Measurements from ENCODE around the gene HOXC10. TPM values are rescaled to one million over a fixed set of nuclear protein-coding genes. Genes with fewer than 3 reads are reported as not detected.
A peak's percentile ranks its signal among the peaks of the same experiment; 100 is the strongest.

The HOXC10 gene
- total and polyA plus RNA-seq, 3 donors from 2014 or later, result 1.4 to 4.3 (median 2.6) TPM

DNA sequence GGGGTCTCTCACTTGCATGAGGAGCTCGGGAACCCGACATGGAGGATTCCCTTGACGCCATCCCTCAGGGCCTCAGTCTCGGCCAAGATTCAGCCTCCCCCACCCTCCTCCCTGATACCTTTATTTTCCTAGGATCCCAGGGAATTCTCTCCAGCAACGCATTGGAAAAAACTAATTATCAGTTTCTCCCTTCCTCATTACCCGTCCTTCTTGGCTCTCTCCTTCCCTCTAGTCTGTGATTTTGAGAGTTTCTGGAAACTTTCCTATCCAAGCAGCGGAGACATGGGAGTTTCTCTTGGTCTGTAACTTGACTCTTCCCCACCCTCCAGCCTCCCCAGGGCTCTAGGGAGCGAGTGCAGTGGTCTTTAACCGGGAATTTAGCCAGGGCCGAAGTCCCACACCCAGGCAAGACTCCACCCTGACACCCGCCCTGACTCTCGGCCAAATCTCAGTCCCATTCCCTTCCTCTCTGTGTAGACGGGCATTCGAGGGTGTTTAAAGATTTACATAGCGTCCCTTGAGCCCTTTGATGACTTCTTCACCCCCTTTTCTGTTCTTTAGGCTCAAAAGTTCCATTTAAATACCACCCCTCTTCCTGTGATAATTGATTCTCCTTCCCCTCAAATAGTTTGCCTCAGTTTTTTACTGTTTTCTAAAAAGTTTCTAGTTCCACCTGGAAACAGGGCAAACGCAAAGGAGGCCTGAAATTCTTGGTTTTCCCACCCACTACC, 54.6 kb downstream of the HOXC10 start:
- peak; percentile 69 for DNase-seq
- 12 to 20% methylated on average over 16 of the region's 16 CpGs for WGBS, 2 donors
- peak overlapping the region in 1 of 2 donors; percentile 39 for H3K27ac ChIP-seq
- no peaks in the 10 kb centered on the region for H3K36me3 ChIP-seq (ENCODE audit: low read depth, missing control alignments)
- TF ChIP-seq POLR2A (IDR thresholded peaks at IDR 0.05) (no peak), CTCF (IDR thresholded peaks at IDR 0.05) (no peak)
- no peaks in the 10 kb centered on the region for H3K27me3 ChIP-seq
- peak overlapping the region in 1 of 2 donors; percentile 26 for H3K4me3 ChIP-seq
- peaks cover 4% of the 10 kb centered on the region for H3K4me1 ChIP-seq
- intact Hi-C loops (cut with DNase I; ENCODE audit: low total_unique reads), result no loop called here
- H3K9me3 ChIP-seq, result no peaks in the 10 kb centered on the region

MicroRNAs encoded within 50 kb of the gene (microRNA counts, 767-probe panel; counts per million panel counts)
- 0 to 152 counts per million in 2 donors for microRNA hsa-miR-196a-5p
- microRNA hsa-miR-615-3p, result 0 to 152 counts per million in 2 donors
- microRNA hsa-miR-615-5p, result 0 to 152 counts per million in 2 donors

Small RNAs within 50 kb of the gene (microRNA-seq; reads per million reads assigned to microRNA genes)
- gene MIR196A2 (ENCODE audit: borderline number of aligned reads in 2 of 2, borderline replicate concordance in 1 of 2), result 145 to 148 reads per million in 2 donors
- 71.8 to 80.6 reads per million in 2 donors for gene MIR615 (ENCODE audit: borderline number of aligned reads in 2 of 2, borderline replicate concordance in 1 of 2)

Small RNAs within 50 kb of the gene (small RNA-seq; reads per million reads assigned to genes)
- gene AC012531.3 (0 reads per million in 2 donors), gene AC012531.4 (0 reads per million in 2 donors), gene HOXC5 (0.55 to 1.3 reads per million in 2 donors), gene MIR196A2 (4.3 to 20.9 reads per million in 2 donors), gene MIR615 (0.57 to 2.2 reads per million in 2 donors), gene RF01905 (0 reads per million in 2 donors), gene RF01906 (0 reads per million in 2 donors)

Other genes with a start within 250 kb of the HOXC10 start
- gene CISTR, start 233.2 kb upstream of the HOXC10 start, total RNA-seq, result not detected
- not detected for gene CISTR, start 233.2 kb upstream of the HOXC10 start, polyA plus RNA-seq (ENCODE audit: insufficient read depth, low read depth, low replicate concordance)
- under 1 TPM; 0.63 to 0.87 TPM for gene HOXC13, start 46.3 kb upstream of the HOXC10 start, total RNA-seq
- 0.25 TPM for gene HOXC13, start 46.3 kb upstream of the HOXC10 start, polyA plus RNA-seq (ENCODE audit: insufficient read depth, low read depth, low replicate concordance)
- gene HOXC12, start 30.2 kb upstream of the HOXC10 start, total RNA-seq, result under 1 TPM in 1 of 2 donors, not detected in 1; 0.06 TPM
- gene HOXC12, start 30.2 kb upstream of the HOXC10 start, polyA plus RNA-seq (ENCODE audit: insufficient read depth, low read depth, low replicate concordance), result not detected
- 1 to 10 TPM in 1 of 2 donors, under 1 TPM in 1; 0.25 to 1.1 TPM for gene HOXC11, start 12.0 kb upstream of the HOXC10 start, total RNA-seq
- 0.18 TPM for gene HOXC11, start 12.0 kb upstream of the HOXC10 start, polyA plus RNA-seq (ENCODE audit: insufficient read depth, low read depth, low replicate concordance)
- 1 to 10 TPM; 3.4 to 8.6 TPM for gene HOTAIR, start 10.2 kb upstream of the HOXC10 start, total RNA-seq
- gene HOTAIR, start 10.2 kb upstream of the HOXC10 start, polyA plus RNA-seq (ENCODE audit: insufficient read depth, low read depth, low replicate concordance), result 3.1 TPM
- gene HOXC9, start 15.0 kb downstream of the HOXC10 start, total RNA-seq, result 1 to 10 TPM; 6.6 to 7.8 TPM
- 2.4 TPM for gene HOXC9, start 15.0 kb downstream of the HOXC10 start, polyA plus RNA-seq (ENCODE audit: insufficient read depth, low read depth, low replicate concordance)
- gene HOXC8, start 23.8 kb downstream of the HOXC10 start, total RNA-seq, result 1 to 10 TPM in 1 of 2 donors, under 1 TPM in 1; 0.81 to 1.2 TPM
- gene HOXC8, start 23.8 kb downstream of the HOXC10 start, polyA plus RNA-seq (ENCODE audit: insufficient read depth, low read depth, low replicate concordance), result 2.4 TPM
- 1 to 10 TPM; 1.9 to 4.0 TPM for gene HOXC6, start 43.3 kb downstream of the HOXC10 start, total RNA-seq
- gene HOXC6, start 43.3 kb downstream of the HOXC10 start, polyA plus RNA-seq (ENCODE audit: insufficient read depth, low read depth, low replicate concordance), result 5.4 TPM
- 1 to 10 TPM; 1.9 to 5.5 TPM for gene HOXC5, start 47.9 kb downstream of the HOXC10 start, total RNA-seq
- gene HOXC5, start 47.9 kb downstream of the HOXC10 start, polyA plus RNA-seq (ENCODE audit: insufficient read depth, low read depth, low replicate concordance), result 1.3 TPM
- gene HOXC4, start 68.7 kb downstream of the HOXC10 start, total RNA-seq, result 1 to 10 TPM; 3.0 to 3.1 TPM
- 4.3 TPM for gene HOXC4, start 68.7 kb downstream of the HOXC10 start, polyA plus RNA-seq (ENCODE audit: insufficient read depth, low read depth, low replicate concordance)
- 10 to 100 TPM; 33.8 to 37.2 TPM for gene SMUG1, start 203.8 kb downstream of the HOXC10 start, total RNA-seq
- gene SMUG1, start 203.8 kb downstream of the HOXC10 start, polyA plus RNA-seq (ENCODE audit: insufficient read depth, low read depth, low replicate concordance), result 35.8 TPM